Trophoblast cell (in vitro differentiated cells and primary cell): ENCODE data around the gene TRERF1.

Source experiments
- DNase-seq, 2 donors: peaks; one replicate each; pipeline ENCODE4 v3.0.0-alpha.2; 2016
- H2AFZ ChIP-seq: 2 replicates; pipeline ENCODE4 v1.6.1; 2013; ENCODE audit warnings: low read length, moderate library complexity, mild to moderate bottlenecking; ENCODE audit not compliant: insufficient read depth, poor library complexity
- H2AK5ac ChIP-seq: 2 replicates; pipeline ENCODE4 v1.6.1; 2013; ENCODE audit warnings: mild to moderate bottlenecking, low read length
- H2BK120ac ChIP-seq: 2 replicates; pipeline ENCODE4 v1.6.1; 2013; ENCODE audit warnings: low read length, mild to moderate bottlenecking, moderate library complexity; ENCODE audit not compliant: insufficient read depth, poor library complexity
- H2BK12ac ChIP-seq: 2 replicates; pipeline ENCODE4 v1.6.1; 2013; ENCODE audit warnings: mild to moderate bottlenecking, low read length, moderate library complexity
- H2BK5ac ChIP-seq: 2 replicates; pipeline ENCODE4 v1.6.1; 2013; ENCODE audit warnings: low read length, low read depth, moderate library complexity, mild to moderate bottlenecking; ENCODE audit not compliant: poor library complexity
- H3K14ac ChIP-seq: 2 replicates; pipeline ENCODE4 v1.6.1; 2013; ENCODE audit warnings: mild to moderate bottlenecking, low read length
- H3K18ac ChIP-seq: 2 replicates; pipeline ENCODE4 v1.6.1; 2013; ENCODE audit warnings: mild to moderate bottlenecking, low read length
- H3K23ac ChIP-seq: 2 replicates; pipeline ENCODE4 v1.6.1; 2013; ENCODE audit warnings: low read length
- H3K27ac ChIP-seq: 2 replicates; pipeline ENCODE4 v1.5.1; 2013; ENCODE audit warnings: low read depth, mild to moderate bottlenecking, inconsistent platforms, low read length, moderate library complexity
- H3K27me3 ChIP-seq: 2 replicates; pipeline ENCODE4 v1.6.1; 2013; ENCODE audit warnings: inconsistent platforms, mild to moderate bottlenecking, low read length, moderate library complexity; ENCODE audit not compliant: insufficient read depth
- H3K36me3 ChIP-seq, 2 experiments: 1 replicate in 1 of 2; 2 replicates in 1 of 2; pipeline ENCODE4 v1.6.1; 2013; ENCODE audit warnings: low read length in 2 of 2, mild to moderate bottlenecking in 2 of 2, moderate library complexity in 1 of 2; ENCODE audit not compliant: insufficient read depth in 2 of 2, control insufficient read depth in 1 of 2
- H3K4ac ChIP-seq: 2 replicates; pipeline ENCODE4 v1.6.1; 2013; ENCODE audit warnings: low read depth, mild to moderate bottlenecking, low read length, moderate library complexity
- H3K4me1 ChIP-seq, 2 experiments: 1 replicate in 1 of 2; 2 replicates in 1 of 2; pipeline ENCODE4 v1.6.1; 2013; ENCODE audit warnings: low read length in 2 of 2, mild to moderate bottlenecking in 2 of 2, moderate library complexity in 1 of 2; ENCODE audit not compliant: insufficient read depth in 2 of 2, control insufficient read depth in 1 of 2
- H3K4me2 ChIP-seq: 2 replicates; pipeline ENCODE4 v1.6.1; 2013; ENCODE audit warnings: inconsistent platforms, mild to moderate bottlenecking, low read length, moderate library complexity
- H3K4me3 ChIP-seq: 2 replicates; pipeline ENCODE4 v1.5.1; 2013; ENCODE audit warnings: mild to moderate bottlenecking, low read depth, low read length, inconsistent platforms
- H3K79me1 ChIP-seq: one replicate; pipeline ENCODE4 v1.6.1; 2013; ENCODE audit warnings: low read length
- H3K79me2 ChIP-seq: 2 replicates; pipeline ENCODE4 v1.6.1; 2013; ENCODE audit warnings: low read length, mild to moderate bottlenecking; ENCODE audit not compliant: control insufficient read depth, insufficient read depth, poor library complexity
- H3K9ac ChIP-seq: 2 replicates; pipeline ENCODE4 v1.6.1; 2013; ENCODE audit warnings: mild to moderate bottlenecking, low read length
- H3K9me3 ChIP-seq: 2 replicates; pipeline ENCODE4 v1.6.1; 2013; ENCODE audit warnings: low read depth, mild to moderate bottlenecking, control low read depth, inconsistent platforms, low read length; ENCODE audit not compliant: insufficient read depth
- H4K12ac ChIP-seq: 2 replicates; pipeline ENCODE4 v1.6.1; 2013; ENCODE audit warnings: low read depth, mild to moderate bottlenecking, low read length, moderate library complexity
- H4K8ac ChIP-seq: 2 replicates; pipeline ENCODE4 v1.6.1; 2013; ENCODE audit warnings: low read depth, mild to moderate bottlenecking, low read length, moderate library complexity
- H4K91ac ChIP-seq: one replicate; pipeline ENCODE4 v1.6.1; 2013; ENCODE audit warnings: low read depth, mild to moderate bottlenecking, low read length, moderate library complexity
- WGBS: extraction: QIAGEN DNeasy Blood & Tissue Kit; methylation state at CpG from one replicate; pipeline ENCODE4 v1.1.7; 2013; ENCODE audit warnings: missing lambda C conversion rate; ENCODE audit not compliant: insufficient read length, insufficient coverage; ENCODE audit errors: extremely low coverage; 5-methylcytosine and 5-hydroxymethylcytosine counted together

Gene TRERF1

GRCh38 chr6:42281570-42281969, 170.2 kb downstream of the TRERF1 start:
- Histone ChIP-seq H3K14ac (no peak overlapping the region), H2BK12ac (no peak overlapping the region), H3K27ac (no peak overlapping the region), H2AFZ (no peak overlapping the region), H2BK5ac (no peak overlapping the region), H3K4ac (no peak overlapping the region), H3K79me2 (peaks cover 4% of the 10 kb centered on the region), H2BK120ac (no peak overlapping the region), H4K12ac (no peak overlapping the region), H4K8ac (no peak overlapping the region), H3K23ac (no peak overlapping the region), H3K4me1 (peaks cover 10 to 14% of the 10 kb centered on the region in 2 experiments), H2AK5ac (no peak overlapping the region), H3K4me2 (no peak overlapping the region), H3K4me3 (no peak overlapping the region), H4K91ac (no peak overlapping the region), H3K9ac (no peak overlapping the region), H3K18ac (no peak overlapping the region), H3K27me3 (no peaks in the 10 kb centered on the region), H3K9me3 (peaks cover 2% of the 10 kb centered on the region), H3K79me1 (peaks cover 6% of the 10 kb centered on the region), H3K36me3 (no peaks in the 10 kb centered on the region)
- DNase-seq: no peak
- WGBS: no CpG with 5 or more reads among the region's 7 CpGs

GRCh38 chr6:42280966-42281533, 170.7 kb downstream of the TRERF1 start:
- Histone ChIP-seq H3K79me1 (peaks cover 6% of the 10 kb centered on the region), H3K18ac (peak overlapping the region; percentile 65), H3K36me3 (no peaks in the 10 kb centered on the region), H3K23ac (no peak overlapping the region), H3K79me2 (peaks cover 4% of the 10 kb centered on the region), H3K4me2 (no peak overlapping the region), H2AK5ac (no peak overlapping the region), H2BK5ac (peak overlapping the region; percentile 62), H4K91ac (no peak overlapping the region), H3K27me3 (no peaks in the 10 kb centered on the region), H3K4me3 (no peak overlapping the region), H3K9ac (no peak overlapping the region), H2BK120ac (peak overlapping the region; percentile 46), H3K4ac (peak overlapping the region; percentile 55), H4K12ac (no peak overlapping the region), H2BK12ac (peak overlapping the region; percentile 32), H3K4me1 (peaks cover 11 to 19% of the 10 kb centered on the region in 2 experiments), H3K27ac (peak overlapping the region; percentile 30), H3K9me3 (peaks cover 2% of the 10 kb centered on the region), H4K8ac (no peak overlapping the region), H3K14ac (no peak overlapping the region), H2AFZ (no peak overlapping the region)
- no peak for DNase-seq
- no CpG with 5 or more reads among the region's 5 CpGs for WGBS

DNA sequence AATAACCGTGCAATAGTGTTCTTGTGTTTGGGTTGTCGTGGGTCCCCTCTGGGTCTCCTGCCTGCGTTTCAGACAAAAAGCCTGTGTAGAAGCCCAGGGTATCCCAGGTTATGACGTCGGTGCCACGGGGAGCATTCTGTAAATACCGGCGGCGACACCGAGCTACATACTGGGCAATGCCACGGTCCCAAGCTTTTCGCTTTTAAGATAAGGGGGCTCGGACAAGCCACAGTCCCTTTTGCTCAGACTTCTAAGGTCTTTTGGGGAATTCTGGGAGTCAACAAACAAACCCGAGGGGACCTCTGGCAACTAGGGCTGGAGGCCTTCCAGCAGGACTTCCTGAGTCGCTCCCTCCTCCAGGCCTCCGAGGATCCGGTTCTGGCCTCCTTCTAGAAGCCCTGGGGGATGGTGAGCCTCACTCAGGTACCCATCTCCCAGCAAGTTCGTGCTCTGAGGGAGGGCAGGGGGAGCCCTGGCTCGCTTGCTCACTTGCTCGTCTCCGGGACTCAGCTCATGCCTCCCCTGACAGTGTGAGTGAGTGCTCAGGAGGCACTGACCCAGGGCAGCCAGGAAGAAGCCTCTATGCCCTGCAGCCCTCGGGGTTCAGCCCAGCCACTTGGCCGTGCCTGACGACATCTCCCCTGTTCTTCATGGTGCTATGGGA, 171.6 kb downstream of the TRERF1 start:
- peaks cover 2% of the 10 kb centered on the region for H3K9me3 ChIP-seq

DNA sequence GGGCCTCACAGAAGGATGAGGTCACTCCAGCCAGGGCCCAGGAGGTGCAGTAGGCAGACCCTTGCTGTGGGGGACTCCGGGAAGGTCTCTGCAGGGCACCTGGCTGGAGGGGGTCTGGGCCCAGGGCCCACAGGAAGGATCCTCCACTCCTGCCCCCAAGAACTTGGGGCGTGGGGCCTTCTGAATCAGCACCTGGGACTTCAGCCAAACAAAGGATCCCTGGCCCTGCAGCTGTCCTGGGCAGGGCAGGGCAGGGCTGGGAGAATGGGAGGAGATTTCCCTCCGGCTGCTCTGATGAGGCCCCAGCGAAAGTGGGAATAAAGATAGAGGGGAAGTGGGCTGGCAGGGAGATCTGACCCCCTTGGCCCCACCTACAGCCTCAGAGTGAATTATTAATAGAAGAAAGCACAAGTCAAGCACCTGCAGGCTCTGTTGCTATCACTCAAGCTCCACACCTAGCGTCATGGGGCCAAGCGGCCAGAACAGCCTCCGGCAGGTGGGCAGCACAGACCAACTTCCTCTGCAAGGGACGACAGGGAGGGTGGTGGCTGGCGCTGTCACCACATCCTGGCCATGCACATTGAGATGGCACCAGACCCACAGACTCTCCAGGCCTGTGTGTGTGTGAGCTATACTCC, 172.5 kb downstream of the TRERF1 start:
- no peaks in the 10 kb centered on the region for H3K36me3 ChIP-seq
- no peak overlapping the region for H3K4me3 ChIP-seq
- no peak overlapping the region for H4K12ac ChIP-seq
- H2BK120ac ChIP-seq: no peak overlapping the region
- H3K18ac ChIP-seq: no peak overlapping the region
- no peak overlapping the region for H3K23ac ChIP-seq
- no peak overlapping the region for H4K91ac ChIP-seq
- H2AK5ac ChIP-seq: no peak overlapping the region
- WGBS: no CpG with 5 or more reads among the region's 9 CpGs
- no peak overlapping the region for H3K9ac ChIP-seq
- H3K4me2 ChIP-seq: no peak overlapping the region
- no peak overlapping the region for H3K27ac ChIP-seq
- H2AFZ ChIP-seq: peak overlapping the region; percentile 43
- no peak overlapping the region for H3K14ac ChIP-seq
- H3K27me3 ChIP-seq: no peaks in the 10 kb centered on the region
- H3K4me1 ChIP-seq: peaks cover 13 to 21% of the 10 kb centered on the region in 2 experiments
- H3K79me1 ChIP-seq: peaks cover 6% of the 10 kb centered on the region
- no peak overlapping the region for H2BK12ac ChIP-seq
- H3K79me2 ChIP-seq: peaks cover 4% of the 10 kb centered on the region
- H2BK5ac ChIP-seq: no peak overlapping the region
- peaks cover 2% of the 10 kb centered on the region for H3K9me3 ChIP-seq
- no peak overlapping the region for H4K8ac ChIP-seq
- no peak for DNase-seq
- no peak overlapping the region for H3K4ac ChIP-seq

More for the DNA sequence above, 171.6 kb downstream of the TRERF1 start:
- no peak overlapping the region for H3K23ac ChIP-seq
- no peak for DNase-seq
- H4K8ac ChIP-seq: peak overlapping the region; percentile 66
- H3K4ac ChIP-seq: no peak overlapping the region
- H2BK12ac ChIP-seq: peak overlapping the region; percentile 78
- H3K18ac ChIP-seq: peak overlapping the region; percentile 73
- H3K4me3 ChIP-seq: no peak overlapping the region
- H3K4me1 ChIP-seq: peaks cover 13 to 21% of the 10 kb centered on the region in 2 experiments
- H3K4me2 ChIP-seq: no peak overlapping the region
- peak overlapping the region; percentile 73 for H3K14ac ChIP-seq
- H3K27me3 ChIP-seq: no peaks in the 10 kb centered on the region
- H3K9ac ChIP-seq: no peak overlapping the region
- H4K12ac ChIP-seq: peak overlapping the region; percentile 4
- H2AFZ ChIP-seq: peak overlapping the region; percentile 45
- H3K79me2 ChIP-seq: peaks cover 4% of the 10 kb centered on the region
- peak overlapping the region; percentile 15 for H4K91ac ChIP-seq
- H3K27ac ChIP-seq: no peak overlapping the region
- H3K79me1 ChIP-seq: peaks cover 6% of the 10 kb centered on the region
- WGBS: no CpG with 5 or more reads among the region's 24 CpGs
- H3K36me3 ChIP-seq: no peaks in the 10 kb centered on the region
- peak overlapping the region; percentile 66 for H2BK120ac ChIP-seq
- H2AK5ac ChIP-seq: peak overlapping the region; percentile 93
- no peak overlapping the region for H2BK5ac ChIP-seq
